IPS-15b (cell line): ENCODE measurements around the gene COA5.
"Not testable (repeated sequence)": the region's sequence is repeated elsewhere in the genome, so short reads cannot be mapped to it uniquely, and the experiment has no call there.

Source experiments
- H3K27me3 ChIP-seq: one replicate; pipeline ENCODE4 v1.6.1; 2013; ENCODE audit warnings: low read length; ENCODE audit not compliant: control insufficient read depth, insufficient read depth
- H3K36me3 ChIP-seq: one replicate; pipeline ENCODE4 v1.6.1; 2013; ENCODE audit warnings: low read length; ENCODE audit not compliant: control insufficient read depth, insufficient read depth
- H3K4me1 ChIP-seq: one replicate; pipeline ENCODE4 v1.6.1; 2013; ENCODE audit warnings: mild to moderate bottlenecking, low read length; ENCODE audit not compliant: control insufficient read depth, insufficient read depth
- H3K4me3 ChIP-seq: one replicate; pipeline ENCODE4 v1.5.1; 2013; ENCODE audit warnings: low read depth, low read length
- H3K9ac ChIP-seq: one replicate; pipeline ENCODE4 v1.6.1; 2013; ENCODE audit warnings: low read depth, mild to moderate bottlenecking, low read length
- H3K9me3 ChIP-seq: one replicate; pipeline ENCODE4 v1.6.1; 2013; ENCODE audit warnings: mild to moderate bottlenecking, low read length; ENCODE audit not compliant: control insufficient read depth, insufficient read depth

COA5 gene

GRCh38 chr2:98601532-98602132, 6.7 kb downstream of the COA5 start:
- Histone ChIP-seq H3K4me3 (no peak overlapping the region), H3K36me3 (peaks cover 2% of the 10 kb centered on the region), H3K4me1 (no peaks in the 10 kb centered on the region), H3K9me3 (no peaks in the 10 kb centered on the region), H3K9ac (no peak overlapping the region), H3K27me3 (no peaks in the 10 kb centered on the region)

- no peaks in the 10 kb centered on the region for H3K27me3 ChIP-seq
- H3K9ac ChIP-seq: no peak overlapping the region
- H3K4me3 ChIP-seq: no peak overlapping the region
- no peaks in the 10 kb centered on the region for H3K9me3 ChIP-seq
- peaks cover 2% of the 10 kb centered on the region for H3K36me3 ChIP-seq
- no peaks in the 10 kb centered on the region for H3K4me1 ChIP-seq
Measured at GRCh38 chr2:98598781-98599428, 9.4 kb downstream of the COA5 start.

DNA sequence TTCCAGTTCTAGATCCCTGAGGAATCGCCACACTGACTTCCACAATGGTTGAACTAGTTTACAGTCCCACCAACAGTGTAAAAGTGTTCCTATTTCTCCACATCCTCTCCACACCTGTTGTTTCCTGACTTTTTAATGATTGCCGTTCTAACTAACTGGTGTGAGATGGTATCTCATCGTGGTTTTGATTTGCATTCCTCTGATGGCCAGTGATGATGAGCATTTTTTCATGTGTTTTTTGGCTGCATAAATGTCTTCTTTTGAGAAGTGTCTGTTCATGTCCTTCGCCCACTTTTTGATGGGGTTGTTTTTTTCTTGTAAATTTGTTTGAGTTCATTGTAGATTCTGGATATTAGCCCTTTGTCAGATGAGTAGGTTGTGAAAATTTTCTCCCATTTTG, 13.6 kb downstream of the COA5 start:
- H3K27me3 ChIP-seq, H3K9ac ChIP-seq, H3K9me3 ChIP-seq, H3K36me3 ChIP-seq, H3K4me3 ChIP-seq, H3K4me1 ChIP-seq: not testable (repeated sequence)

- Histone ChIP-seq H3K9me3 (no peaks in the 10 kb centered on the region), H3K9ac (no peak overlapping the region), H3K27me3 (no peaks in the 10 kb centered on the region), H3K4me3 (no peak overlapping the region), H3K4me1 (no peaks in the 10 kb centered on the region), H3K36me3 (peaks cover 2% of the 10 kb centered on the region)
Measured at GRCh38 chr2:98592565-98592964, 15.7 kb downstream of the COA5 start.

GRCh38 chr2:98589489-98589888, 18.8 kb downstream of the COA5 start:
- H3K4me3 ChIP-seq: no peak overlapping the region
- peaks cover 5% of the 10 kb centered on the region for H3K36me3 ChIP-seq
- no peaks in the 10 kb centered on the region for H3K9me3 ChIP-seq
- no peaks in the 10 kb centered on the region for H3K4me1 ChIP-seq
- H3K27me3 ChIP-seq: no peaks in the 10 kb centered on the region
- no peak overlapping the region for H3K9ac ChIP-seq

- Histone ChIP-seq H3K27me3 (no peaks in the 10 kb centered on the region), H3K4me1 (no peaks in the 10 kb centered on the region), H3K4me3 (no peak overlapping the region), H3K36me3 (peaks cover 5% of the 10 kb centered on the region), H3K9me3 (no peaks in the 10 kb centered on the region), H3K9ac (no peak overlapping the region)
Measured at GRCh38 chr2:98588880-98589431, 19.4 kb downstream of the COA5 start.

GRCh38 chr2:98586551-98587140, 21.7 kb downstream of the COA5 start:
- H3K9me3 ChIP-seq: no peaks in the 10 kb centered on the region
- H3K4me3 ChIP-seq: no peak overlapping the region
- H3K4me1 ChIP-seq: no peaks in the 10 kb centered on the region
- H3K27me3 ChIP-seq: no peaks in the 10 kb centered on the region
- H3K36me3 ChIP-seq: peaks cover 9% of the 10 kb centered on the region
- H3K9ac ChIP-seq: no peak overlapping the region

DNA sequence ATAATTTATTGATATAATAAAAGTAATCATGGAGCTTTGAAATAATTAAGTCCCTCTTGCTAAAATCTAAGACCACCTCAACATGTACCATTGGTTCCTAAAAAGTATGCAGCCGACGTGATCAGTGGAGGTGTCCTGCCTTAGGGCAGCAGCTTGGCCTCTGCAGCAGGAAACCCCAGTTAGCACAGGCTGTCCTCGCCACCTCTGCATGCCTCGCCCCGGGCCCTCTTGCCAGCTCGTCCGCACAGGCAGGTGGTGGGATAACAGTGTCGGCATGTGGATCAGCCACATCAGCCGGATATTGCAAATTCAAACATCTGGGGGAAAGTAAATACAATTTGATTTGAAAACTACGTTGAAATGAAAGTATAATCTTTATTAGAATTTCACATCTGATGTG, 22.9 kb downstream of the COA5 start:
- no peak overlapping the region for H3K4me3 ChIP-seq
- H3K27me3 ChIP-seq: no peaks in the 10 kb centered on the region
- peaks cover 9% of the 10 kb centered on the region for H3K36me3 ChIP-seq
- no peaks in the 10 kb centered on the region for H3K9me3 ChIP-seq
- no peaks in the 10 kb centered on the region for H3K4me1 ChIP-seq
- no peak overlapping the region for H3K9ac ChIP-seq

DNA sequence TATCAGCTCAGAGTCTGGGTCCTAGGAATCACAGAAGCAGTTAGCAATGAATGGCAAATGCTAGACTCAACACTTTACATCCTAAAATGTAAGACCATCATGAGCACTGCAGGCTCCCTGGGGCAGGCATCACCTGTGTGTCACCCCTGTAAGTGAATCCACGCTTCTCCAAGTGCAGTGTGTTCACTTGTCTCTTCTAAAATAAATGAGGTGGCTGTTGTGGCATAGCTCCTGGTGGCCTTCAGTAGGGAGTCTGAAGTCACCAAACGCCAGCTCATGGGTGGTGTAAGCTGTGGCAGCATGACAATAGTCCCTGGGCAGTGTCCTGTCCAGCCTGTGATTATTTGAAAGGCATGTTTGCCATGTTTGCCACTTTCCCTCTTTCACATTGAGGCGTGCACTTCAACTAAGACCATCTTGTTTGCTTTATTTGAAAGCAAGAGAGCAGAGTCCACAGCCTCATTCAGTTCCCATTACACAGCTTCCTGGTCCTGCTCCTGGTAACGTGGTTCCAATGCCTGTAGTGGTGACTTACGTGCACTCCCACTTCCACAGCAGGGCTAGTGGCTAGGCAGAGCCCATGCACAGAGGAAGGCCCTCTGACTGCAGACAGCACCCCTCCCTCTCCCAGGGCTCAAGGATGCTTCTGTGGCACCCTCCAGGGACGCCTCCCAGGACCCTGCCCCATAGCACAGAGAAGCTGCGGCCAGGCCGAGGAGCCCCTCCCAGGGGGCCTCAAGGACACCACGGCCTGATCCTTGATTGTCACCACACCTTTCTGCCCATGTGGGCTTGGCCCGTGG, 24.3 kb downstream of the COA5 start:
- no peak overlapping the region for H3K4me3 ChIP-seq
- no peaks in the 10 kb centered on the region for H3K4me1 ChIP-seq
- H3K9me3 ChIP-seq: no peaks in the 10 kb centered on the region
- peaks cover 9% of the 10 kb centered on the region for H3K36me3 ChIP-seq
- H3K9ac ChIP-seq: no peak overlapping the region
- H3K27me3 ChIP-seq: no peaks in the 10 kb centered on the region

- Histone ChIP-seq H3K36me3 (peaks cover 12% of the 10 kb centered on the region), H3K9me3 (no peaks in the 10 kb centered on the region), H3K27me3 (no peaks in the 10 kb centered on the region), H3K4me1 (no peaks in the 10 kb centered on the region), H3K9ac (no peak overlapping the region), H3K4me3 (no peak overlapping the region)
Measured at GRCh38 chr2:98583276-98583675, 25.0 kb downstream of the COA5 start.

- Histone ChIP-seq H3K4me3 (no peak overlapping the region), H3K9me3 (no peaks in the 10 kb centered on the region), H3K36me3 (peaks cover 15% of the 10 kb centered on the region), H3K4me1 (no peaks in the 10 kb centered on the region), H3K9ac (no peak overlapping the region), H3K27me3 (no peaks in the 10 kb centered on the region)
Measured at GRCh38 chr2:98582523-98582922, 25.8 kb downstream of the COA5 start.
